OCI-LY7 (cell line): ENCODE results near the gene SH3TC2.

Experiments used
- CTCF ChIP-seq: fragments of 200-600 bp; sonication (generic); conservative IDR thresholded peaks from 2 replicates; pipeline ENCODE4 v1.5.1; 2014; ENCODE audit warnings: mild to moderate bottlenecking, antibody characterized with exemption, low read length, moderate library complexity, mixed read lengths
- EZH2phosphoT487 ChIP-seq: fragments of 200-600 bp; sonication (generic); IDR thresholded peaks from 2 replicates; pipeline ENCODE4 v1.6.1; 2018; ENCODE audit warnings: low read depth, borderline replicate concordance, mild to moderate bottlenecking, mixed run types, antibody characterized with exemption, low read length, moderate library complexity, mixed read lengths

GRCh38 chr5:149028161-149028560 is 34.7 kb downstream of the SH3TC2 start:
- no peak for TF ChIP-seq EZH2phosphoT487
- TF ChIP-seq CTCF, result no peak
